Adrenal gland (tissue), 12 donors: ENCODE results near the gene SNX32. TPM values are rescaled to one million over a fixed set of nuclear protein-coding genes. Genes with fewer than 3 reads are reported as not detected.

Source experiments
- DNase-seq, 7 donors: peaks; one replicate each; pipeline ENCODE4 v3.0.0-alpha.2; 2019 to 2020
- H3K27ac ChIP-seq, 5 donors: fragments of 200-600 bp; sonication (generic) in 4 of 5; 1 replicate in 3 of 5; 2 replicates in 2 of 5; pipeline versions ENCODE4 v1.5.1 to v1.8.0; 2016 to 2020; ENCODE audit warnings: mild to moderate bottlenecking in 1 of 5
- H3K27me3 ChIP-seq: fragments of 200-600 bp; 2 replicates; pipeline ENCODE4 v1.8.0; 2021
- H3K36me3 ChIP-seq, 2 donors: fragments of 200-600 bp; replicated peaks in 1 of 2; 1 replicate in 1 of 2; 2 replicates in 1 of 2; pipeline versions ENCODE4 v1.5.1 to v1.8.0; 2018 to 2022
- H3K4me1 ChIP-seq, 2 donors: fragments of 200-600 bp; replicated peaks in 1 of 2; 1 replicate in 1 of 2; 2 replicates in 1 of 2; pipeline versions ENCODE4 v1.5.1 to v1.8.0; 2018 to 2021
- H3K4me3 ChIP-seq, 4 donors: fragments of 200-600 bp; sonication (generic) in 3 of 4; one replicate each; pipeline ENCODE4 v1.5.1; 2016 to 2018
- H3K9me3 ChIP-seq, 3 donors: fragments of 200-600 bp; sonication (generic) in 1 of 3; replicated peaks in 1 of 3; 1 replicate in 2 of 3; 2 replicates in 1 of 3; pipeline versions ENCODE4 v1.5.1 to v1.8.0; 2016 to 2021
- CTCF ChIP-seq, 6 experiments: fragments of 450-650 bp in 4 of 6; fragments of 200-600 bp in 2 of 6; sonication (generic) in 1 of 6; IDR thresholded peaks; 1 replicate in 5 of 6; 2 replicates in 1 of 6; pipeline versions ENCODE4 v1.5.1 to v1.8.0; 2016 to 2021; ENCODE audit warnings: antibody characterized with exemption in 6 of 6, mild to moderate bottlenecking in 2 of 6, moderate library complexity in 1 of 6
- POLR2A ChIP-seq, 2 donors: fragments of 450-650 bp; IDR thresholded peaks; one replicate each; pipeline ENCODE4 v1.6.1; 2017; ENCODE audit warnings: antibody characterized with exemption in 2 of 2, mild to moderate bottlenecking in 2 of 2, moderate library complexity in 1 of 2
- WGBS, 4 donors: extraction: QIAGEN DNeasy Blood & Tissue Kit in 2 of 4; methylation state at CpG; one replicate each; pipeline versions ENCODE4 v1.1.5 to v1.1.7; 2013 to 2017; 5-methylcytosine and 5-hydroxymethylcytosine counted together
- intact Hi-C, 2 donors: fragments of 100-400 bp; cut with DNase I; formaldehyde crosslinking; loops; one replicate each; pipeline versions ENCODE4 v1.14.1 to v1.15.0; 2022 to 2023
- polyA plus RNA-seq, 3 donors: library from polyadenylated mRNA; stranded (reverse); fragments of 200-250 nt in 2 of 3; fragments of 350-450 nt in 1 of 3; fragmentation: Illumina TruSeq in 1 of 3; extraction: RNeasy Lipid Tissue Mini Kit (QIAGEN cat#74804) in 1 of 3; gene quantifications; one replicate each; pipeline ENCODE4 v1.2.3, GENCODE V29; 2013 to 2014
- total RNA-seq, 9 donors: library from RNA; depleted of rRNA in 4 of 9; stranded (reverse); fragments of >200 nt in 4 of 9; fragments of 120-200 nt in 1 of 9; fragmentation: NEBNext Ultra II Directional in 1 of 9; extraction: Animal tissue kit (Norgen Biotek cat#: 25700) in 1 of 9; gene quantifications; one replicate each; pipeline versions ENCODE4 v1.1.0 to v1.2.4, GENCODE V29; 2013 to 2023
- donor health status: healthy with polysubstance abuse.
- donor health status: Bipolar disorder and iron deficiency.
- donor health status: DM: yes; HTN: yes; CAD: no.
- donor health status: DM: no; HTN: no; CAD: no.
- donor health status: DM: no; HTN: no; CAD: no.
- donor health status: DM: yes; HTN: yes; CAD: no.

The SNX32 gene
- total and polyA plus RNA-seq, 12 donors: 0.11 to 1.2 (median 0.50) TPM; not detected in 3

DNA sequence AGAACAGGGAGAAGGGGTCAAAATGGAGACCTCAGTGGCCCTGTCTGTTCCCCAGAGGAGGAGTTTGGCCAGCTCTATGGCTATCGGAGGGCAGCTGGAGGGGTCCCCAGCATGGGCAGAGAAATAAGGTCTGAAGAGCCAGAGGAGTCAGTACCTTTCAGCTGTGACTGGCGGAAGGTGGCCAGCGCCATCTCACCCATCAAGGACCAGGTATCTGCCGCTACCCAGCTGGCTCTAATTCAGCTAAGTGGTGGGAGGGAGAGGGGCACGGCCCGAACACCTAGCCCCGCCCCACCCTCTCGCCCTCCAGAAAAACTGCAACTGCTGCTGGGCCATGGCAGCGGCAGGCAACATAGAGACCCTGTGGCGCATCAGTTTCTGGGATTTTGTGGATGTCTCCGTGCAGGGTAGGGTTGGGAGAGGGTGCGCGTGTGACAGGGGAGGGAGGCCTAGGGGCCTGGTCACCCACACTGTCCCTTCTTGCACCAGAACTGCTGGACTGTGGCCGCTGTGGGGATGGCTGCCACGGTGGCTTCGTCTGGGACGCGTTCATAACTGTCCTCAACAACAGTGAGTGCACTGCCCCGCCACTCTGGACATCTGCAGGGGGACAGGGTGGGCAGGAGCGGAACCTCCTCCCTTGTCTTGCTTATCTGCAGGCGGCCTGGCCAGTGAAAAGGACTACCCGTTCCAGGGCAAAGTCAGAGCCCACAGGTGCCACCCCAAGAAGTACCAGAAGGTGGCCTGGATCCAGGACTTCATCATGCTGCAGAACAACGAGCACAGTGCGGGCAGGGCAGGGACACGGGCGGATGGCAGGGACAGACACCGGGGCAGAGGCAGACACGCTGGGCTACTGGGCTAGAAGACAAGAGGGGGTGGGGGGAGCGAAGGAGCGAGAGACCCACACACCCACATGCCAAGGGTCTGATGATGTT, 48.6 kb downstream of the SNX32 start:
- Histone ChIP-seq H3K4me3 (no peak overlapping the region), H3K27ac (no peak overlapping the region), H3K36me3 (peaks cover 0 to 43% of the 10 kb centered on the region in 2 donors), H3K9me3 (no peaks in the 10 kb centered on the region), H3K4me1 (peaks cover 0 to 5% of the 10 kb centered on the region in 2 donors), H3K27me3 (no peaks in the 10 kb centered on the region)
- DNase-seq: peak in 1 of 7 donors; percentile 7
- intact Hi-C loops: loop anchor here (5.0 kb wide), 2 partner anchors 80 to 100 kb away; partner anchors contain the start of gene SART1 (in 1 of the 2)
- TF ChIP-seq CTCF (IDR thresholded peaks at IDR 0.05): no peak
- TF ChIP-seq POLR2A (IDR thresholded peaks at IDR 0.05): no peak
- 87 to 92% (median 91%) methylated on average over 23 to 30 of the region's 30 CpGs for WGBS, 4 donors

GRCh38 chr11:65883058-65883761, 49.4 kb downstream of the SNX32 start:
- 85 to 94% (median 89%) methylated on average over 8 to 13 of the region's 13 CpGs for WGBS, 4 donors
- Histone ChIP-seq H3K4me3 (no peak overlapping the region), H3K27ac (no peak overlapping the region), H3K9me3 (no peaks in the 10 kb centered on the region), H3K27me3 (no peaks in the 10 kb centered on the region), H3K4me1 (peaks cover 4 to 11% of the 10 kb centered on the region in 2 donors), H3K36me3 (peaks cover 0 to 43% of the 10 kb centered on the region in 2 donors)
- TF ChIP-seq POLR2A (IDR thresholded peaks at IDR 0.05) (no peak), CTCF (IDR thresholded peaks at IDR 0.05) (no peak)
- intact Hi-C loops: loop anchor here (5.0 kb wide), 2 partner anchors 79 to 99 kb away; partner anchors contain the start of gene SART1 (in 1 of the 2)
- no peak for DNase-seq

GRCh38 chr11:65883786-65884715, 50.3 kb downstream of the SNX32 start:
- TF ChIP-seq POLR2A (IDR thresholded peaks at IDR 0.05): no peak
- no peak for TF ChIP-seq CTCF (IDR thresholded peaks at IDR 0.05)
- Histone ChIP-seq H3K9me3 (no peaks in the 10 kb centered on the region), H3K4me1 (peaks cover 9 to 14% of the 10 kb centered on the region in 2 donors), H3K27me3 (no peaks in the 10 kb centered on the region), H3K36me3 (peaks cover 0 to 43% of the 10 kb centered on the region in 2 donors), H3K27ac (no peak overlapping the region), H3K4me3 (no peak overlapping the region)
- DNase-seq: peak in 1 of 7 donors; percentile 7
- WGBS, 4 donors: 77 to 82% (median 81%) methylated on average over 23 to 28 of the region's 28 CpGs
- intact Hi-C loops: loop anchor here (2.0 to 5.0 kb wide), 3 partner anchors 78 to 105 kb away; partner anchors contain the start of gene SART1 (in 1 of the 2)
